ENCODE results near the gene DNAJB12. TPM values are rescaled to one million over a fixed set of nuclear protein-coding genes. Genes with fewer than 3 reads are reported as not detected.
A peak's percentile ranks its signal among the peaks of the same experiment; 100 is the strongest.
"Not testable (repeated sequence)": the region's sequence is repeated elsewhere in the genome, so short reads cannot be mapped to it uniquely, and the experiment has no call there.

The DNAJB12 gene
- total and polyA plus RNA-seq, 4 donors: 15.9 to 22.0 (median 18.9) TPM

DNA sequence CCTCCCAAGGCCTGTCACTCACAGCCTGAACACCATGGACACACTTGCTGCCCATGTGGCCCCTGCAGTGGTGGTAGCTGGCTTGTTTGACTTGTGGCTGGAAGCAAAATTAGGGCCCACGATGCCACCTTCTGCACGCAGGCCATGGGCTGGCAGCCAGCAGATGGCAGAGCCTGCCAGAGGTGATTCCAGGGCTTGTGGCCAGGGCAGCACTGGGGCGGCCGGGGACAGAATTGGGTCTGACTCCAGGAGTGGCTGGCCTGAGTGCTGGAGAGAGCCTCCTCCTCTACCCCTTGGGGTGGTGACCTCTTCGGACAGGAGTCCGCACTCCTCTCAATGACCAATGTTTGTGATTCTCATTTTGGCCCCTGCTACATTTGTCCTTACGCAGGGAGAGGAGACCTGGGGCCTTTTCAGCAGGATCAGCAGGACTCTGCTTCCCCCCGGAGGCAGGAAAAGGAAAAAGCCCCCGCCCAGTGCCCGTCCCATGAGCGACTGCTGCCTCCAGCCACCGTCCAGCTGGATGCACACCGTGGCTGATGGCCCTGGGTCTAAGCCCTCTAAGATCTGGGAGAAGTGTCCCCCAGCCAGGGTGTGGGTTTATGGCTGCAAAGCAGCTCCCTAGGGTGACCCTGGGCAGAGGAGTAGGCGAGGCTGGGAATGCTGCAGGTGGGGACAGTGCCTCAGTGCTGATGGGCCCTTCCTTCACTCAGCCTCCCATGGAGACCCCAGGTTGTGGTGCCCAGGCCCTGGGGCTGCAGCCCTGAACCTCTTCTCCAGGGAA is 26.5 kb downstream of the DNAJB12 start:
- TF ChIP-seq, protein P1, sequence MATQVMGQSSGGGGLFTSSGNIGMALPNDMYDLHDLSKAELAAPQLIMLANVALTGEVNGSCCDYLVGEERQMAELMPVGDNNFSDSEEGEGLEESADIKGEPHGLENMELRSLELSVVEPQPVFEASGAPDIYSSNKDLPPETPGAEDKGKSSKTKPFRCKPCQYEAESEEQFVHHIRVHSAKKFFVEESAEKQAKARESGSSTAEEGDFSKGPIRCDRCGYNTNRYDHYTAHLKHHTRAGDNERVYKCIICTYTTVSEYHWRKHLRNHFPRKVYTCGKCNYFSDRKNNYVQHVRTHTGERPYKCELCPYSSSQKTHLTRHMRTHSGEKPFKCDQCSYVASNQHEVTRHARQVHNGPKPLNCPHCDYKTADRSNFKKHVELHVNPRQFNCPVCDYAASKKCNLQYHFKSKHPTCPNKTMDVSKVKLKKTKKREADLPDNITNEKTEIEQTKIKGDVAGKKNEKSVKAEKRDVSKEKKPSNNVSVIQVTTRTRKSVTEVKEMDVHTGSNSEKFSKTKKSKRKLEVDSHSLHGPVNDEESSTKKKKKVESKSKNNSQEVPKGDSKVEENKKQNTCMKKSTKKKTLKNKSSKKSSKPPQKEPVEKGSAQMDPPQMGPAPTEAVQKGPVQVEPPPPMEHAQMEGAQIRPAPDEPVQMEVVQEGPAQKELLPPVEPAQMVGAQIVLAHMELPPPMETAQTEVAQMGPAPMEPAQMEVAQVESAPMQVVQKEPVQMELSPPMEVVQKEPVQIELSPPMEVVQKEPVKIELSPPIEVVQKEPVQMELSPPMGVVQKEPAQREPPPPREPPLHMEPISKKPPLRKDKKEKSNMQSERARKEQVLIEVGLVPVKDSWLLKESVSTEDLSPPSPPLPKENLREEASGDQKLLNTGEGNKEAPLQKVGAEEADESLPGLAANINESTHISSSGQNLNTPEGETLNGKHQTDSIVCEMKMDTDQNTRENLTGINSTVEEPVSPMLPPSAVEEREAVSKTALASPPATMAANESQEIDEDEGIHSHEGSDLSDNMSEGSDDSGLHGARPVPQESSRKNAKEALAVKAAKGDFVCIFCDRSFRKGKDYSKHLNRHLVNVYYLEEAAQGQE (IDR thresholded peaks at IDR 0.05): peak; percentile 63
- peak; percentile 96 to 97 for TF ChIP-seq RAD21 (IDR thresholded peaks at IDR 0.05)
- TF ChIP-seq, protein P2, sequence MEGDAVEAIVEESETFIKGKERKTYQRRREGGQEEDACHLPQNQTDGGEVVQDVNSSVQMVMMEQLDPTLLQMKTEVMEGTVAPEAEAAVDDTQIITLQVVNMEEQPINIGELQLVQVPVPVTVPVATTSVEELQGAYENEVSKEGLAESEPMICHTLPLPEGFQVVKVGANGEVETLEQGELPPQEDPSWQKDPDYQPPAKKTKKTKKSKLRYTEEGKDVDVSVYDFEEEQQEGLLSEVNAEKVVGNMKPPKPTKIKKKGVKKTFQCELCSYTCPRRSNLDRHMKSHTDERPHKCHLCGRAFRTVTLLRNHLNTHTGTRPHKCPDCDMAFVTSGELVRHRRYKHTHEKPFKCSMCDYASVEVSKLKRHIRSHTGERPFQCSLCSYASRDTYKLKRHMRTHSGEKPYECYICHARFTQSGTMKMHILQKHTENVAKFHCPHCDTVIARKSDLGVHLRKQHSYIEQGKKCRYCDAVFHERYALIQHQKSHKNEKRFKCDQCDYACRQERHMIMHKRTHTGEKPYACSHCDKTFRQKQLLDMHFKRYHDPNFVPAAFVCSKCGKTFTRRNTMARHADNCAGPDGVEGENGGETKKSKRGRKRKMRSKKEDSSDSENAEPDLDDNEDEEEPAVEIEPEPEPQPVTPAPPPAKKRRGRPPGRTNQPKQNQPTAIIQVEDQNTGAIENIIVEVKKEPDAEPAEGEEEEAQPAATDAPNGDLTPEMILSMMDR (IDR thresholded peaks at IDR 0.05; ENCODE audit: low read depth, low read length, missing input control): peak; percentile 69
- TF ChIP-seq JUND (IDR thresholded peaks at IDR 0.05): peak; percentile 56 to 66
- TF ChIP-seq HNF4G (IDR thresholded peaks at IDR 0.05): peak; percentile 56
- no peak for TF ChIP-seq FOXA1 (IDR thresholded peaks at IDR 0.05)
- peak; percentile 76 for TF ChIP-seq NR2F2 (IDR thresholded peaks at IDR 0.05)
- TF ChIP-seq EGR1 (IDR thresholded peaks at IDR 0.05; ENCODE audit: low read depth in 2 of 2): no peak
- peak; percentile 51 for TF ChIP-seq YY1 (IDR thresholded peaks at IDR 0.05)
- TF ChIP-seq RXRA (IDR thresholded peaks at IDR 0.05): peak; percentile 90 to 96
- peak; percentile 83 for TF ChIP-seq SP1 (IDR thresholded peaks at IDR 0.05)
- TF ChIP-seq HNF4A (conservative IDR thresholded peaks at IDR 0.05): peak; percentile 71 to 84
- no peak for TF ChIP-seq FOXA2 (IDR thresholded peaks at IDR 0.05)
- peak overlapping the region in 1 of 2 donors; percentile 51 for H3K9ac ChIP-seq (ENCODE audit: low read depth in 1 of 2, low read length in 2 of 2)
- no peaks in the 10 kb centered on the region for H3K9me3 ChIP-seq (ENCODE audit: control insufficient read depth in 4 of 4, low read length in 3 of 4)
- peak overlapping the region; percentile 64 to 77 for H3K27ac ChIP-seq (ENCODE audit: low read depth in 1 of 2, low read length in 2 of 2)
- no peaks in the 10 kb centered on the region for H3K36me3 ChIP-seq (ENCODE audit: control insufficient read depth in 4 of 4, insufficient read depth in 3 of 4, low read depth in 1 of 4, low read length in 3 of 4)
- 17% methylated on average over 14 of the region's 14 CpGs for WGBS
- H3K4me3 ChIP-seq (ENCODE audit: low read depth in 1 of 3, low read length in 3 of 3): no peak overlapping the region
- H3K4me1 ChIP-seq (ENCODE audit: control insufficient read depth in 4 of 4, insufficient read depth in 4 of 4, low read length in 3 of 4): peaks cover 23 to 51% (median 41%) of the 10 kb centered on the region in 4 donors
- DNase-seq (ENCODE audit: low spot score): peak; percentile 66
- H3K27me3 ChIP-seq (ENCODE audit: control insufficient read depth in 4 of 4, insufficient read depth in 4 of 4, low read length in 3 of 4): no peaks in the 10 kb centered on the region

DNA sequence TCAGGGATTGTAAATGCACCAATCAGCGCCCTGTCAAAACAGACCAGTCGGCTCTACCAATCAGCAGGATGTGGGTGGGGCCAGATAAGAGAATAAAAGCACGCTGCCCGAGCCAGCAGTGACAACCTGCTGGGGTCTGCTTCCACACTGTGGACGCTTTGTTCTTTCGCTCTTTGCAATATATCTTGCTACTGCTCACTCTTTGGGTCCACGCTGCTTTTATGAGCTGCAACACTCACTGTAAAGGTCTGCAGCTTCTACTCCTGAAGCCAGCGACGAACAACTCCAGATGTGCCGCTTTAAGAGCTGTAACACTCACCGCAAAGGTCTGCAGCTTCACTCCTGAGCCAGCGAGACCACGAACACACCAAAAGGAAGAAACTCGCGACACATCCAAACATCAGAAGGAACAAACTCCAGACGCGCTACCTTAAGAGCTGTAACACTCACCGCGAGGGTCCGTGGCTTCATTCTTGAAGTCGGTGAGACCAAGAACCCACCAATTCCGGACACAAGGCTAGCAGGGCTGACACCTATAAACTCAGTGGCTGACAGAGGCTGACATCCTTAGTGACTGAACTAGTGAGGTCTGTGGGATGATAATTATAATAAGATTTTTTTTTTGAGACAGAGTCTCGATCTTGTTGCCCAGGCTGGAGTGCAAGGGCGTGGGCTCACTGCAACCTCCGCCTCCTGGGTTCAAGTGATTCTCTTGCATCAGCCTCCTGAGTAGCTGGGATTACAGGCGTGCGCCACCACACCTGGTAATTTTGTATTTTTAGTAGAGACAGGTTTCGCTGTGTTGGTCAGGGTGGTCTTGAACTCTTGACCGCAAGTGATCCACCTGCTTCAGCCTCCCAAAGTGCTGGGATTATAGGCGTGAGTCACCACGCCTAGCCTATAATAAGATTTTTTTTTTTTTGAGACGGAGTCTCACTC is 27.8 kb downstream of the DNAJB12 start:
- H3K4me3 ChIP-seq (ENCODE audit: low read depth in 1 of 3, low read length in 3 of 3); DNase-seq (ENCODE audit: low spot score); H3K9ac ChIP-seq (ENCODE audit: low read depth in 1 of 2, low read length in 2 of 2); H3K27me3 ChIP-seq (ENCODE audit: control insufficient read depth in 4 of 4, insufficient read depth in 4 of 4, low read length in 3 of 4); H3K9me3 ChIP-seq (ENCODE audit: control insufficient read depth in 4 of 4, low read length in 3 of 4); H3K36me3 ChIP-seq (ENCODE audit: control insufficient read depth in 4 of 4, insufficient read depth in 3 of 4, low read depth in 1 of 4, low read length in 3 of 4); H3K27ac ChIP-seq (ENCODE audit: low read depth in 1 of 2, low read length in 2 of 2): not testable (repeated sequence)
- 85% methylated on average over 32 of the region's 32 CpGs for WGBS
- peaks cover 17 to 49% (median 36%) of the 10 kb centered on the region in 4 donors for H3K4me1 ChIP-seq (ENCODE audit: control insufficient read depth in 4 of 4, insufficient read depth in 4 of 4, low read length in 3 of 4)

Data from liver (tissue), 9 donors.